Peyer's patch (tissue), 4 donors: Measurements from ENCODE around the gene CDH4.

Experiments
- CTCF ChIP-seq, 6 experiments: fragments of 450-650 bp in 4 of 6; fragments of 200-600 bp in 2 of 6; sonication (generic) in 1 of 6; IDR thresholded peaks; one replicate each; pipeline ENCODE4 v1.5.1; 2017 to 2019; ENCODE audit warnings: antibody characterized with exemption in 6 of 6, mild to moderate bottlenecking in 3 of 6, moderate library complexity in 1 of 6
- POLR2A ChIP-seq, 2 donors: fragments of 450-650 bp; IDR thresholded peaks; one replicate each; pipeline ENCODE4 v1.5.1; 2017; ENCODE audit warnings: antibody characterized with exemption in 2 of 2, mild to moderate bottlenecking in 2 of 2, moderate library complexity in 2 of 2

GRCh38 chr20:61531553-61532345 is 279.7 kb downstream of the CDH4 start:
- TF ChIP-seq POLR2A (IDR thresholded peaks at IDR 0.05) (no peak), CTCF (IDR thresholded peaks at IDR 0.05) (no peak)
